K562 (cell line): Measurements from ENCODE around the gene HSD17B8. TPM values are rescaled to one million over a fixed set of nuclear protein-coding genes. Genes with fewer than 3 reads are reported as not detected.

Experiments
- ATAC-seq: fragments of 200-7000 bp; cut with Tn5 transposase; 3 replicates; pipeline ENCODE4 v1.9.1; 2020; ENCODE audit warnings: moderate library complexity
- BruUV-seq: library from RNA; stranded (reverse); fragments of 400-500 nt; replicated peaks from 2 replicates; lab custom pipeline; 2021; lab: Mats Ljungman, UMichigan
- CTCF ChIA-PET: fragments of 300-600 bp; formaldehyde crosslinking; extraction: SDS; loops from one replicate; lab custom pipeline; 2021; ENCODE audit warnings: low intra/inter-chr PET ratio; lab: Yijun Ruan, JAX
- POLR2A ChIA-PET: fragments of 300-600, 350-650 bp; sonication (Branson Sonifier 250); formaldehyde crosslinking; extraction: SDS; loops from one replicate; lab custom pipeline; 2021; ENCODE audit warnings: antibody characterized with exemption, inconsistent platforms; lab: Yijun Ruan, JAX
- DNase-seq, 4 experiments: peaks; one replicate each; pipeline versions ENCODE4 v3.0.0 to v3.0.0-alpha.2; 2011 to 2018; ENCODE audit warnings: low spot score in 3 of 4, mixed read lengths in 3 of 4; ENCODE audit errors: extremely low read depth in 1 of 4
- FAIRE-seq: peaks from 2 replicates; lab custom pipeline; 2011; peaks lifted over from hg19 to GRCh38; lab: Jason Lieb, UNC
- H2AFZ ChIP-seq: 2 replicates; pipeline ENCODE4 v1.6.0; 2011; ENCODE audit warnings: low read depth, low read length, control low read depth, inconsistent platforms
- H3K27ac ChIP-seq: fragments of 200-600 bp; 3 replicates; pipeline ENCODE4 v1.8.0; 2011; ENCODE audit warnings: low read depth, mild to moderate bottlenecking, control low read depth, inconsistent platforms, low read length, moderate library complexity, mixed read lengths; ENCODE audit errors: extremely low read depth
- H3K27me3 ChIP-seq, 2 experiments: fragments of 300-600 bp in 1 of 2; 2 replicates in 1 of 2; 3 replicates in 1 of 2; pipeline versions ENCODE4 v1.6.0 to v1.8.0; 2011; ENCODE audit warnings: inconsistent platforms in 2 of 2, low read length in 2 of 2, mild to moderate bottlenecking in 1 of 2, mixed read lengths in 1 of 2, moderate library complexity in 1 of 2; ENCODE audit not compliant: control insufficient read depth in 2 of 2, insufficient read depth in 2 of 2
- H3K36me3 ChIP-seq: fragments of 300-600 bp; 3 replicates; pipeline ENCODE4 v1.8.0; 2011; ENCODE audit warnings: mild to moderate bottlenecking, low read length, inconsistent platforms; ENCODE audit not compliant: control insufficient read depth, insufficient read depth
- H3K4me1 ChIP-seq, 2 experiments: fragments of 200-600 bp in 1 of 2; replicated peaks in 1 of 2; 2 replicates in 1 of 2; 3 replicates in 1 of 2; pipeline versions ENCODE4 v1.5.1 to v1.8.0; 2011; ENCODE audit warnings: inconsistent platforms in 2 of 2, low read length in 2 of 2, mild to moderate bottlenecking in 1 of 2, mixed read lengths in 1 of 2, moderate library complexity in 1 of 2; ENCODE audit not compliant: control insufficient read depth in 2 of 2, insufficient read depth in 2 of 2
- H3K4me2 ChIP-seq: 2 replicates; pipeline ENCODE4 v1.6.1; 2011; ENCODE audit warnings: low read length, control low read depth, inconsistent platforms, mixed read lengths; ENCODE audit not compliant: insufficient read depth
- H3K4me3 ChIP-seq: fragments of 200-600 bp; sonication (generic), shearing (Covaris generic); 2 replicates; pipeline ENCODE4 v1.5.1; 2016; ENCODE audit warnings: control low read depth, inconsistent platforms
- H3K79me2 ChIP-seq: fragments of 200-600 bp; 3 replicates; pipeline ENCODE4 v1.8.0; 2011; ENCODE audit warnings: low read length, inconsistent platforms; ENCODE audit not compliant: control insufficient read depth, insufficient read depth
- H3K9ac ChIP-seq, 2 experiments: 2 replicates each; pipeline versions ENCODE4 v1.6.0 to v1.6.1; 2011; ENCODE audit warnings: low read depth in 2 of 2, low read length in 2 of 2, control low read depth in 1 of 2, inconsistent platforms in 1 of 2, mild to moderate bottlenecking in 1 of 2, mixed read lengths in 1 of 2; ENCODE audit not compliant: insufficient read depth in 1 of 2
- H3K9me1 ChIP-seq: one replicate; pipeline ENCODE4 v1.6.0; 2011; ENCODE audit warnings: inconsistent platforms, mild to moderate bottlenecking, low read length, moderate library complexity; ENCODE audit not compliant: control insufficient read depth, insufficient read depth
- H3K9me3 ChIP-seq: replicated peaks from 2 replicates; pipeline ENCODE4 v1.5.1; 2011; ENCODE audit warnings: low read depth, low read length, inconsistent platforms; ENCODE audit not compliant: control insufficient read depth, insufficient read depth
- H4K20me1 ChIP-seq: replicated peaks from 2 replicates; pipeline ENCODE4 v1.6.1; 2011; ENCODE audit warnings: low read length, inconsistent platforms, mixed read lengths; ENCODE audit not compliant: control insufficient read depth, insufficient read depth
- CBX5 ChIP-seq: IDR thresholded peaks from 2 replicates; pipeline ENCODE4 v1.6.1; 2014; ENCODE audit warnings: low read depth, borderline replicate concordance
- DNMT1 ChIP-seq: fragments of 450-650 bp; IDR thresholded peaks from 2 replicates; pipeline ENCODE4 v1.6.1; 2016; ENCODE audit warnings: antibody characterized with exemption, mild to moderate bottlenecking
- FOXA1 ChIP-seq: fragments of 450-650 bp; IDR thresholded peaks from 2 replicates; pipeline ENCODE4 v1.6.1; 2016; ENCODE audit warnings: mild to moderate bottlenecking, borderline replicate concordance
- MLLT1 ChIP-seq, 2 experiments: fragments of 450-650 bp; IDR thresholded peaks; 2 replicates each; pipeline ENCODE4 v1.6.1; 2016
- MYBL2 ChIP-seq, 2 experiments: fragments of 450-650 bp in 1 of 2; sonication (generic) in 1 of 2; formaldehyde crosslinking in 1 of 2; IDR thresholded peaks; 2 replicates each; pipeline versions ENCODE4 v1.6.1 to v1.8.1; 2017 to 2022; ENCODE audit warnings: borderline replicate concordance in 1 of 2, inconsistent platforms in 1 of 2, low read depth in 1 of 2, mild to moderate bottlenecking in 1 of 2, missing genetic modification reagents in 1 of 2, moderate library complexity in 1 of 2
- NR4A1 ChIP-seq, 2 experiments: fragments of 250-450 bp in 1 of 2; fragments of 450-650 bp in 1 of 2; sonication (Bioruptor Pico) in 1 of 2; IDR thresholded peaks; 2 replicates each; pipeline versions ENCODE4 v1.4.0 to v1.6.1; 2016 to 2020; ENCODE audit warnings: mild to moderate bottlenecking in 2 of 2, missing compliant biosample characterization in 1 of 2, missing genetic modification characterization in 1 of 2, moderate library complexity in 1 of 2
- SMAD1 ChIP-seq: fragments of 150-350 bp; IDR thresholded peaks from 2 replicates; pipeline ENCODE4 v1.6.1; 2014; ENCODE audit warnings: low read length, low read depth; ENCODE audit not compliant: partially characterized antibody
- SMARCE1 ChIP-seq: fragments of 450-650 bp; IDR thresholded peaks from 2 replicates; pipeline ENCODE4 v1.7.1; 2016; ENCODE audit warnings: mild to moderate bottlenecking
- ZEB2 ChIP-seq: fragments of 450-650 bp; IDR thresholded peaks from 2 replicates; pipeline ENCODE4 v1.6.1; 2016
- ZKSCAN8 ChIP-seq: fragments of 200-800 bp; sonication (Bioruptor generic); IDR thresholded peaks from 2 replicates; pipeline ENCODE4 v1.6.1; 2016; ENCODE audit warnings: missing genetic modification characterization, missing compliant biosample characterization
- ZNF316 ChIP-seq: fragments of 450-650 bp; IDR thresholded peaks from 2 replicates; pipeline ENCODE4 v1.6.1; 2016
- ZNF668 ChIP-seq: fragments of 250-450 bp; sonication (Bioruptor Pico); IDR thresholded peaks from 2 replicates; pipeline ENCODE4 v1.8.0; 2022; ENCODE audit warnings: mild to moderate bottlenecking, inconsistent platforms
- ZZZ3 ChIP-seq: fragments of 450-650 bp; IDR thresholded peaks from 2 replicates; pipeline ENCODE4 v1.6.1; 2016; ENCODE audit warnings: antibody characterized with exemption, mild to moderate bottlenecking, moderate library complexity
- WGBS: fragments of 100-300 bp; shearing (Covaris generic); methylation state at CpG from one replicate; pipeline ENCODE4 v1.1.6; 2016; ENCODE audit warnings: low coverage, mixed read lengths; ENCODE audit not compliant: insufficient coverage; ENCODE audit errors: missing lambda C conversion rate; 5-methylcytosine and 5-hydroxymethylcytosine counted together
- in situ Hi-C: fragments of 300-500 bp; cut with MboI; formaldehyde crosslinking; loops from 4 replicates; pipeline ENCODE4 v1.15.0; 2018; ENCODE audit warnings: inconsistent platforms, mixed read lengths
- intact Hi-C: fragments of 100-400 bp; cut with micrococcal nuclease; formaldehyde crosslinking; loops from 2 replicates; pipeline ENCODE4 v1.14.2; 2022
- polyA plus RNA-seq, 8 experiments: library from polyadenylated mRNA; depleted of rRNA in 4 of 8; stranded (reverse) in 5 of 8; unstranded in 3 of 8; fragments of >200 nt; fragmentation: Nextera tagmentation in 2 of 8; fragmentation: Illumina TruSeq in 1 of 8; extraction: Ambion mirVana in 2 of 8; extraction: Trizol in 1 of 8; gene quantifications; 2 replicates each; pipeline versions ENCODE4 v1.2.1 to v1.2.3, GENCODE V29; 2011 to 2014; ENCODE audit warnings: inconsistent platforms in 1 of 8, missing spikeins in 1 of 8
- total RNA-seq, 7 experiments: library from RNA; depleted of rRNA in 6 of 7; stranded (reverse); fragments of >200 nt in 6 of 7; fragmentation: Illumina TruSeq in 2 of 7; extraction: Trizol in 2 of 7; gene quantifications; 2 replicates each; pipeline versions ENCODE4 v1.2.1 to v1.2.3, GENCODE V29; 2011 to 2021; ENCODE audit warnings: low replicate concordance in 1 of 7
- TF ChIP-seq, protein P1 (sequence below): fragments of 450-650 bp; IDR thresholded peaks from 2 replicates; pipeline ENCODE4 v1.6.1; 2016; ENCODE audit warnings: mild to moderate bottlenecking
- TF ChIP-seq, protein P2 (sequence below), 2 experiments: IDR thresholded peaks; 2 replicates each; pipeline ENCODE4 v1.6.1; 2011; ENCODE audit warnings: borderline replicate concordance in 1 of 2, control low read depth in 1 of 2, low read depth in 1 of 2, low read length in 1 of 2, mild to moderate bottlenecking in 1 of 2, mixed read lengths in 1 of 2, moderate library complexity in 1 of 2; ENCODE audit not compliant: insufficient read depth in 1 of 2, insufficient read length in 1 of 2, poor library complexity in 1 of 2, severe bottlenecking in 1 of 2; ENCODE audit errors: extremely low read depth in 1 of 2

HSD17B8 gene
- total and polyA plus RNA-seq, 9 of the 15 experiments (the other 6 are each of a cell fraction or from before 2014, with no cell fraction given), result 3.7 to 35.2 (median 14.2) TPM

DNA sequence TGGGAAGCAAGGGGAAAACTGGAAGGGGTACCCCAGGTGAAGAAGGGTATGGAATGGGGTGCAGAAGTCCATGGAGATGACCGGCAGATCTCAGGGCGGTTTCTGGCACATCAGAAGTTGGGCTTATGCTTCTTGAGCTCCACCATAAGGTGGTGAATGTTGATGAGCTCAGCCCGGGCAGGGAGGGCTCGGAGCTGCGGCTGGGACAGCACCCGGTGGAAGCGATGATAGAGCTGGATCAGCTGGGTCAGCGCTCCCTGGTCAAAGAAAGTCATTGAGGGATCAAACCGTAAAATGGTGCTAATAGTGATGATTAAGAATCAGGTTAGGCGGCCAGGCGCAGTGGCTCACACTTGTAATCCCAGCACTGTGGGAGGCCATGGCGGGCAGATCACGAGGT lies 46.3 kb downstream of the HSD17B8 start (continued):
- TF ChIP-seq MYBL2 (IDR thresholded peaks at IDR 0.05; ENCODE audit: low read depth) (no peak), MYBL2 (CRISPR knock-in tag; IDR thresholded peaks at IDR 0.05; ENCODE audit: borderline replicate concordance) (no peak), ZKSCAN8 (CRISPR knock-in tag) (no peak), DNMT1 (no peak), ZZZ3 (no peak)
- TF ChIP-seq, protein P1, sequence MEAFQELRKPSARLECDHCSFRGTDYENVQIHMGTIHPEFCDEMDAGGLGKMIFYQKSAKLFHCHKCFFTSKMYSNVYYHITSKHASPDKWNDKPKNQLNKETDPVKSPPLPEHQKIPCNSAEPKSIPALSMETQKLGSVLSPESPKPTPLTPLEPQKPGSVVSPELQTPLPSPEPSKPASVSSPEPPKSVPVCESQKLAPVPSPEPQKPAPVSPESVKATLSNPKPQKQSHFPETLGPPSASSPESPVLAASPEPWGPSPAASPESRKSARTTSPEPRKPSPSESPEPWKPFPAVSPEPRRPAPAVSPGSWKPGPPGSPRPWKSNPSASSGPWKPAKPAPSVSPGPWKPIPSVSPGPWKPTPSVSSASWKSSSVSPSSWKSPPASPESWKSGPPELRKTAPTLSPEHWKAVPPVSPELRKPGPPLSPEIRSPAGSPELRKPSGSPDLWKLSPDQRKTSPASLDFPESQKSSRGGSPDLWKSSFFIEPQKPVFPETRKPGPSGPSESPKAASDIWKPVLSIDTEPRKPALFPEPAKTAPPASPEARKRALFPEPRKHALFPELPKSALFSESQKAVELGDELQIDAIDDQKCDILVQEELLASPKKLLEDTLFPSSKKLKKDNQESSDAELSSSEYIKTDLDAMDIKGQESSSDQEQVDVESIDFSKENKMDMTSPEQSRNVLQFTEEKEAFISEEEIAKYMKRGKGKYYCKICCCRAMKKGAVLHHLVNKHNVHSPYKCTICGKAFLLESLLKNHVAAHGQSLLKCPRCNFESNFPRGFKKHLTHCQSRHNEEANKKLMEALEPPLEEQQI, result no peak

DNA sequence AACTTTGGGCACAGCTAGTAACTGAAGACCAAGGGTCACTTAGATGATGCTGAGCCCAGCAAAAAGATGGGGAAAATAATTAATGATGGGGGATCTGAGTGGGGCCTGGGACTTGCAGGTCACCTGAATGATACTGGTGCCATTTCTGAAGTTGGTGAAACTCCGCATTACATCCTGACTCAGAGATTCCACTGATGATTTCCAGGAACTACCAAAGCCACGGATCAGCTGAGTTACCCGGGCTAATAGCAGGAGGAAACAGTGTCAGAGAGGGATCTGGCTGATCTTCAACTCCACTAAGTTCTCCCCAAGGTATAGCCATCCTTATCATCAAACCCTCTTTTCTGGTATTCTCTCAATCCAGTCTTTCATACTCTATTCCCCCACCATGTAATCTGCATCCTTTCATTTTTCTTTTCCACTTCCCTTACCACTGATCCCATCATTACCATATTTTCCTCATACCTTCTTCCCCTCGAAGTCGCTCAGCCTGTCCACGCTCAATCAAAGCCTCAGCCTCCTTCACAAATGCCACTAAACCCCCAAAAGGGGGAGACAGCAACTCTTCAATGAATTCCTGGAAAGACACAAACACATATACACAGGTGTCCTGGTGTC lies 47.0 kb downstream of the HSD17B8 start:
- in situ Hi-C loops (no loop called here), intact Hi-C loops (no loop called here)
- Histone ChIP-seq H2AFZ (no peak overlapping the region), H3K9me1 (peaks cover 4% of the 10 kb centered on the region), H3K27ac (no peak overlapping the region), H3K27me3 (peaks cover 0 to under 1% of the 10 kb centered on the region in 2 experiments; a peak in 1 of 5 replicates), H3K79me2 (no peaks in the 10 kb centered on the region), H3K9me3 (no peaks in the 10 kb centered on the region), H3K4me1 (peaks cover 22 to 31% of the 10 kb centered on the region in 2 experiments), H3K36me3 (peaks cover 23% of the 10 kb centered on the region), H3K9ac (peak overlapping the region in 1 of 2 experiments; percentile 53; a peak in 1 of 4 replicates), H3K4me3 (no peak overlapping the region), H4K20me1 (no peaks in the 10 kb centered on the region), H3K4me2 (no peak overlapping the region)
- no peak for FAIRE-seq
- CTCF ChIA-PET, result interaction anchor here (0.6 kb wide), 1 partner anchor 92 kb away, joined by 3 read pairs; no protein-coding TSS in a partner anchor
- WGBS, result 37% methylated on average over 6 of the region's 6 CpGs
- no TSS peak for BruUV-seq
- ATAC-seq, result no peak
- POLR2A ChIA-PET, result interaction anchor here (0.7 to 4.6 kb wide), 5 partner anchors 11 to 280 kb away, joined by 3 to 47 read pairs (median 5); partner anchors contain the start of genes RPS18 and VPS52
- DNase-seq, result no peak
- TF ChIP-seq ZNF668 (no peak), CBX5 (no peak), ZEB2 (0 out of 2 replicates have a peak, but pooled peaks have one; percentile 19), FOXA1 (no peak), NR4A1 (CRISPR knock-in tag; IDR thresholded peaks at IDR 0.05) (no peak), NR4A1 (tag; IDR thresholded peaks at IDR 0.05) (0 out of 2 replicates have a peak, but pooled peaks have one; percentile 19), MLLT1 (IDR thresholded peaks at IDR 0.05) (peak; percentile 58 to 64; a peak in 2 of 4 replicates), ZNF316 (no peak), SMAD1 (no peak), SMARCE1 (peak; percentile 37; the same call in 1 of the 2 replicates)
- TF ChIP-seq, protein P2, sequence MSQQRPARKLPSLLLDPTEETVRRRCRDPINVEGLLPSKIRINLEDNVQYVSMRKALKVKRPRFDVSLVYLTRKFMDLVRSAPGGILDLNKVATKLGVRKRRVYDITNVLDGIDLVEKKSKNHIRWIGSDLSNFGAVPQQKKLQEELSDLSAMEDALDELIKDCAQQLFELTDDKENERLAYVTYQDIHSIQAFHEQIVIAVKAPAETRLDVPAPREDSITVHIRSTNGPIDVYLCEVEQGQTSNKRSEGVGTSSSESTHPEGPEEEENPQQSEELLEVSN (IDR thresholded peaks at IDR 0.05; ENCODE audit: borderline replicate concordance in 1 of 2, extremely low read depth in 1 of 2, insufficient read depth in 1 of 2, insufficient read length in 1 of 2, low read depth in 1 of 2, low read length in 1 of 2, poor library complexity in 1 of 2, severe bottlenecking in 1 of 2), result no peak
